HepG2 (cell line): Measurements from ENCODE around the gene CDCA5. TPM values are rescaled to one million over a fixed set of nuclear protein-coding genes. Genes with fewer than 3 reads are reported as not detected.

Source experiments
- BCL6 ChIP-seq: IDR thresholded peaks from 2 replicates; pipeline ENCODE4 v1.6.1; 2016; ENCODE audit warnings: missing genetic modification reagents, missing compliant biosample characterization
- DMAP1 ChIP-seq: IDR thresholded peaks from 2 replicates; pipeline ENCODE4 v1.6.1; 2016
- GMEB1 ChIP-seq: sonication (generic); formaldehyde crosslinking; IDR thresholded peaks from 2 replicates; pipeline ENCODE4 v1.5.1; 2020; ENCODE audit warnings: missing genetic modification reagents, mild to moderate bottlenecking, borderline replicate concordance
- KMT2A ChIP-seq: sonication (generic); formaldehyde crosslinking; IDR thresholded peaks from 2 replicates; pipeline ENCODE4 v1.4.0; 2020; ENCODE audit warnings: missing genetic modification reagents
- MIXL1 ChIP-seq: IDR thresholded peaks from 2 replicates; pipeline ENCODE4 v1.6.1; 2016
- MTF2 ChIP-seq: sonication (generic); formaldehyde crosslinking; IDR thresholded peaks from 2 replicates; pipeline ENCODE4 v1.5.0; 2020; ENCODE audit warnings: missing genetic modification reagents, borderline replicate concordance
- PAXIP1 ChIP-seq: sonication (generic); formaldehyde crosslinking; conservative IDR thresholded peaks from 2 replicates; pipeline ENCODE4 v1.4.0; 2020; ENCODE audit warnings: mild to moderate bottlenecking, missing genetic modification reagents, moderate library complexity
- SAP130 ChIP-seq: IDR thresholded peaks from 2 replicates; pipeline ENCODE4 v1.6.1; 2016; ENCODE audit warnings: low read depth
- SOX13 ChIP-seq, 3 experiments: fragments of 450-650 bp in 1 of 3; sonication (generic) in 1 of 3; formaldehyde crosslinking in 1 of 3; IDR thresholded peaks in 2 of 3; conservative IDR thresholded peaks in 1 of 3; 2 replicates each; pipeline versions ENCODE4 v1.5.0 to v1.6.1; 2016 to 2020; ENCODE audit warnings: antibody characterized with exemption in 1 of 3, mild to moderate bottlenecking in 1 of 3, missing compliant biosample characterization in 1 of 3, missing genetic modification reagents in 1 of 3, moderate library complexity in 1 of 3
- STAG1 ChIP-seq: sonication (generic); formaldehyde crosslinking; IDR thresholded peaks from 2 replicates; pipeline ENCODE4 v1.4.0; 2020; ENCODE audit warnings: missing genetic modification reagents
- ZFP91 ChIP-seq: sonication (generic); formaldehyde crosslinking; IDR thresholded peaks from 2 replicates; pipeline ENCODE4 v1.9.0; 2022; ENCODE audit warnings: missing genetic modification reagents, mild to moderate bottlenecking, borderline replicate concordance
- ZMAT3 ChIP-seq: sonication (generic); formaldehyde crosslinking; conservative IDR thresholded peaks from 2 replicates; pipeline ENCODE4 v1.7.0; 2021; ENCODE audit warnings: missing genetic modification reagents
- ZNF329 ChIP-seq: sonication (generic); formaldehyde crosslinking; IDR thresholded peaks from 2 replicates; pipeline ENCODE4 v1.9.0; 2021; ENCODE audit warnings: low read depth, mild to moderate bottlenecking, missing genetic modification reagents
- ZNF362 ChIP-seq: sonication (generic); formaldehyde crosslinking; IDR thresholded peaks from 2 replicates; pipeline ENCODE4 v1.4.0; 2020; ENCODE audit warnings: missing genetic modification reagents, mild to moderate bottlenecking, borderline replicate concordance
- ZNF556 ChIP-seq: sonication (generic); formaldehyde crosslinking; IDR thresholded peaks from 2 replicates; pipeline ENCODE4 v1.4.0; 2020; ENCODE audit warnings: mild to moderate bottlenecking, missing genetic modification reagents, borderline replicate concordance
- ZNF775 ChIP-seq: sonication (generic); formaldehyde crosslinking; IDR thresholded peaks from 2 replicates; pipeline ENCODE4 v1.4.0; 2020; ENCODE audit warnings: missing genetic modification reagents, mild to moderate bottlenecking, moderate library complexity, borderline replicate concordance
- ZNF788 ChIP-seq: sonication (generic); formaldehyde crosslinking; IDR thresholded peaks from 2 replicates; pipeline ENCODE4 v1.5.0; 2020; ENCODE audit warnings: mild to moderate bottlenecking, missing genetic modification reagents, borderline replicate concordance
- ZNF850 ChIP-seq: sonication (generic); formaldehyde crosslinking; conservative IDR thresholded peaks from 2 replicates; pipeline ENCODE4 v1.9.0; 2021; ENCODE audit warnings: mild to moderate bottlenecking, missing genetic modification reagents
- polyA plus RNA-seq, 8 experiments: library from polyadenylated mRNA; depleted of rRNA in 3 of 8; stranded (reverse) in 7 of 8; unstranded in 1 of 8; fragments of >200 nt; fragmentation: Illumina TruSeq in 4 of 8; extraction: Trizol in 4 of 8; gene quantifications; 2 replicates each; pipeline versions ENCODE4 v1.2.1 to v1.2.3, GENCODE V29; 2011 to 2016; ENCODE audit warnings: low read depth in 4 of 8, missing spikeins in 1 of 8, mixed read lengths in 1 of 8; ENCODE audit not compliant: insufficient read depth in 1 of 8
- total RNA-seq, 5 experiments: library from RNA; depleted of rRNA; stranded (reverse); fragments of >200 nt; fragmentation: Illumina TruSeq; extraction: Trizol; gene quantifications; 2 replicates each; pipeline ENCODE4 v1.2.3, GENCODE V29; 2016; ENCODE audit warnings: low read depth in 1 of 5

CDCA5 gene
- total and polyA plus RNA-seq, 2 of the 13 experiments (the other 11 are each of a cell fraction or from before 2014, with no cell fraction given), result 13.5 to 50.6 TPM

- TF ChIP-seq ZFP91 (CRISPR knock-in tag), result peak; percentile 70; the same call in 1 of the 2 replicates
- 0 out of 2 replicates have a peak, but pooled peaks have one; percentile 13 for TF ChIP-seq ZNF362 (CRISPR knock-in tag)
- peak; percentile 98 for TF ChIP-seq SAP130 (CRISPR knock-in tag)
- peak; percentile 91; the same call in 1 of the 2 replicates for TF ChIP-seq ZNF788 (CRISPR knock-in tag)
- peak; percentile 58 for TF ChIP-seq DMAP1 (CRISPR knock-in tag)
- TF ChIP-seq ZNF850, result 0 out of 2 replicates have a peak, but pooled peaks have one; percentile 55
- TF ChIP-seq KMT2A (CRISPR knock-in tag), result peak; percentile 90
- 0 out of 2 replicates have a peak, but pooled peaks have one; percentile 14 for TF ChIP-seq BCL6 (CRISPR knock-in tag)
- peak; percentile 41; the same call in 1 of the 2 replicates for TF ChIP-seq MIXL1 (CRISPR knock-in tag)
- peak; percentile 28; the same call in 1 of the 2 replicates for TF ChIP-seq STAG1 (CRISPR knock-in tag)
- TF ChIP-seq ZNF775, result peak; percentile 55; the same call in 1 of the 2 replicates
- peak; percentile 85; the same call in 1 of the 2 replicates for TF ChIP-seq ZNF556
- peak; percentile 73 for TF ChIP-seq ZMAT3
- TF ChIP-seq SOX13 (IDR thresholded peaks at IDR 0.05), result no peak
- 0 out of 4 replicates have a peak, but pooled peaks of 1 of the 2 experiments have one; percentile 20 for TF ChIP-seq SOX13 (CRISPR knock-in tag; conservative IDR thresholded peaks at IDR 0.05 in 1 of 2, IDR thresholded peaks at IDR 0.05 in 1 of 2)
- peak; percentile 36; the same call in 1 of the 2 replicates for TF ChIP-seq ZNF329 (CRISPR knock-in tag)
- TF ChIP-seq GMEB1 (CRISPR knock-in tag), result peak; percentile 98
- peak; percentile 61 for TF ChIP-seq PAXIP1
- no peak for TF ChIP-seq MTF2
Observed at GRCh38 chr11:65121865-65122696, 38.2 kb upstream of the CDCA5 start, which contains the start of the genes FAU and MRPL49 (continued).
